HCT116 (cell line): ENCODE results near the gene MED9.

Experiments
- CTCF ChIP-seq, 3 experiments: fragments of 200-600 bp in 1 of 3; sonication (generic) in 1 of 3; IDR thresholded peaks in 2 of 3; conservative IDR thresholded peaks in 1 of 3; 2 replicates each; pipeline ENCODE4 v1.5.1; 2012 to 2017; ENCODE audit warnings: low read depth in 2 of 3, low read length in 2 of 3, antibody characterized with exemption in 1 of 3, borderline replicate concordance in 1 of 3, control low read depth in 1 of 3, mild to moderate bottlenecking in 1 of 3, mixed read lengths in 1 of 3, mixed run types in 1 of 3, moderate library complexity in 1 of 3; ENCODE audit not compliant: insufficient read depth in 1 of 3
- EZH2 ChIP-seq: fragments of 200-600 bp; sonication (generic); IDR thresholded peaks from 2 replicates; pipeline ENCODE4 v1.6.1; 2017; ENCODE audit warnings: antibody characterized with exemption, mixed run types
- EZH2phosphoT487 ChIP-seq: fragments of 200-600 bp; IDR thresholded peaks from 2 replicates; pipeline ENCODE4 v1.6.1; 2018; ENCODE audit warnings: antibody characterized with exemption, borderline replicate concordance
- JUND ChIP-seq: IDR thresholded peaks from 2 replicates; pipeline ENCODE4 v1.6.1; 2012
- REST ChIP-seq: IDR thresholded peaks from 2 replicates; pipeline ENCODE4 v1.6.1; 2012; ENCODE audit warnings: low read depth
- YY1 ChIP-seq: IDR thresholded peaks from 2 replicates; pipeline ENCODE4 v1.6.1; 2011; ENCODE audit warnings: low read length, low read depth, moderate library complexity, mild to moderate bottlenecking; ENCODE audit not compliant: insufficient replicate concordance; ENCODE audit errors: extremely low read depth
- ZFX ChIP-seq: fragments of 450-650 bp; IDR thresholded peaks from 2 replicates; pipeline ENCODE4 v1.6.1; 2017

- TF ChIP-seq EZH2phosphoT487 (no peak), EZH2 (no peak), CTCF (IDR thresholded peaks at IDR 0.05 in 2 of 3, conservative IDR thresholded peaks at IDR 0.05 in 1 of 3; ENCODE audit: borderline replicate concordance in 1 of 3, insufficient read depth in 1 of 3, low read depth in 2 of 3, low read length in 2 of 3) (no peak), REST (no peak), JUND (no peak), ZFX (no peak), YY1 (no peak)
These were observed 37.7 kb downstream of the MED9 start for GRCh38 chr17:17514361-17514992.
